ENCODE data around the gene LRRN2. TPM values are rescaled to one million over a fixed set of nuclear protein-coding genes. Genes with fewer than 3 reads are reported as not detected.

Gene LRRN2
- total RNA-seq, 1 experiment from 2014 or later = 5.8 TPM

GRCh38 chr1:204645251-204645650 lies 40.3 kb downstream of the LRRN2 start:
- H3K27ac ChIP-seq (ENCODE audit: insufficient read length, low read depth, low read length) = no peak overlapping the region
- H3K9ac ChIP-seq (ENCODE audit: extremely low read depth, insufficient read length, low read length) = no peak overlapping the region
- no peak overlapping the region for H4K91ac ChIP-seq (ENCODE audit: insufficient read length, low read depth, low read length)
- H2AFZ ChIP-seq (ENCODE audit: low read length) = no peak overlapping the region
- no peak overlapping the region for H3K14ac ChIP-seq (ENCODE audit: insufficient read depth, low read length)
- H3K27me3 ChIP-seq (ENCODE audit: insufficient read depth, low read length) = no peaks in the 10 kb centered on the region
- no peaks in the 10 kb centered on the region for H3K79me1 ChIP-seq (ENCODE audit: insufficient read depth, low read depth, low read length, poor library complexity, severe bottlenecking)
- no peaks in the 10 kb centered on the region for H4K20me1 ChIP-seq (ENCODE audit: control insufficient read depth, insufficient read depth, insufficient read length)
- H4K8ac ChIP-seq (replicated peaks; ENCODE audit: insufficient read length, low read depth, low read length) = no peak overlapping the region
- no peak for TF ChIP-seq CTCF (conservative IDR thresholded peaks at IDR 0.05)
- no peaks in the 10 kb centered on the region for H3K9me3 ChIP-seq (ENCODE audit: control insufficient read depth, low read depth, low read length)
- H4K5ac ChIP-seq (ENCODE audit: insufficient read length, low read depth, low read length) = no peak overlapping the region
- H3K4me3 Mint-ChIP-seq = no peak overlapping the region
- no peak overlapping the region for H2BK5ac ChIP-seq (ENCODE audit: insufficient read length, low read length)
- no peaks in the 10 kb centered on the region for H3K23me2 ChIP-seq (ENCODE audit: insufficient read length, low read depth, low read length, poor library complexity, severe bottlenecking)
- no peak overlapping the region for H3K18ac ChIP-seq (ENCODE audit: insufficient read length, low read depth, low read length)
- no peaks in the 10 kb centered on the region; a peak in 1 of 5 replicates for H3K9me3 Mint-ChIP-seq
- DNase-seq = no peak
- no peak overlapping the region for H2BK15ac ChIP-seq (ENCODE audit: low read depth, low read length)
- H3K56ac ChIP-seq (ENCODE audit: insufficient read length, low read depth, low read length) = no peak overlapping the region
- no peaks in the 10 kb centered on the region; a peak in 2 of 7 replicates for H3K36me3 Mint-ChIP-seq (ENCODE audit: insufficient read depth in 1 of 3, low read depth in 3 of 3)
- peaks cover 20 to 23% of the 10 kb centered on the region in 2 experiments for H3K4me1 Mint-ChIP-seq
- no peak overlapping the region for H3T11ph ChIP-seq (ENCODE audit: low read length)
- no peaks in the 10 kb centered on the region for H3K79me2 ChIP-seq (ENCODE audit: insufficient read depth, low read length)
- H2BK12ac ChIP-seq (ENCODE audit: insufficient read length, low read depth, low read length) = no peak overlapping the region
- H3K23ac ChIP-seq (ENCODE audit: insufficient read length, low read depth, low read length) = no peak overlapping the region
- H3K4me2 ChIP-seq (ENCODE audit: insufficient read depth, insufficient read length, low read length) = no peak overlapping the region
- no peak overlapping the region for H2BK120ac ChIP-seq (ENCODE audit: low read depth, low read length, poor library complexity, severe bottlenecking)
- WGBS (ENCODE audit: extremely low coverage, insufficient read length, low lambda C conversion rate) = no CpG with 5 or more reads among the region's 3 CpGs
- peaks cover 2% of the 10 kb centered on the region for H3K27me3 Mint-ChIP-seq (ENCODE audit: low read depth)
- no peak overlapping the region for H3K4ac ChIP-seq (ENCODE audit: low read depth, low read length)
- peaks cover 3% of the 10 kb centered on the region; the same call in 1 of the 2 replicates for H3K4me1 ChIP-seq (ENCODE audit: insufficient read depth, low read length)
- no peak overlapping the region for H2BK20ac ChIP-seq (ENCODE audit: low read depth, low read length, poor library complexity, severe bottlenecking)
- H3K27ac Mint-ChIP-seq = no peak overlapping the region
- no peak overlapping the region for H2AK5ac ChIP-seq (ENCODE audit: insufficient read length, low read length)
